Occipital lobe (tissue), 2 donors: Measurements from ENCODE around the gene DISC1. TPM values are rescaled to one million over a fixed set of nuclear protein-coding genes. Genes with fewer than 3 reads are reported as not detected.
"Not testable (repeated sequence)": the region's sequence is repeated elsewhere in the genome, so short reads cannot be mapped to it uniquely, and the experiment has no call there.

ENCODE experiments used
- DNase-seq: peaks from one replicate; lab custom pipeline; 2025; lab: John Stamatoyannopoulos, UW
- total RNA-seq: library from RNA; depleted of rRNA; stranded (reverse); fragments of >200 nt; gene quantifications from one replicate; pipeline ENCODE4 v1.2.3, GENCODE V29; 2014

The DISC1 gene
- total RNA-seq, 1 donor from 2014 or later, result 6.4 TPM

DNA sequence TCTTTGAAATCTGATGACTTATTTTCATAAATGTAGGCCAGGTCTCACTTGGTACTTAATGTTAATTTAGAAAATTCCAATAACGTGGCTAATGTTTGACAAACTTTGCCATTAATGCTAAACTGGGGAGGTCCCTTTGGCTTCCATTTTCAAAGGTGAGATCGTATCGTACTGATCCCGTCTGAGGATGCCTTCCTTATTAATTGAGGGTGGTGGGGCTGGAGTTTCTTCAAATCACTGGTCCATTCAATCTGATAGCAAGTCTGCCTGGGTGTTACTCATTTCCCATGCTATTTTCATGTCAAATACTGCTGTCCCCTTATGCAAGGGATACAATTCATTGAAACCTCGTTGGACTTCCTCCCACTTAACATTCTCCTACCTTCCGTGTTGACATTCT is 327.1 kb downstream of the DISC1 start:
- no peak for DNase-seq

DNA sequence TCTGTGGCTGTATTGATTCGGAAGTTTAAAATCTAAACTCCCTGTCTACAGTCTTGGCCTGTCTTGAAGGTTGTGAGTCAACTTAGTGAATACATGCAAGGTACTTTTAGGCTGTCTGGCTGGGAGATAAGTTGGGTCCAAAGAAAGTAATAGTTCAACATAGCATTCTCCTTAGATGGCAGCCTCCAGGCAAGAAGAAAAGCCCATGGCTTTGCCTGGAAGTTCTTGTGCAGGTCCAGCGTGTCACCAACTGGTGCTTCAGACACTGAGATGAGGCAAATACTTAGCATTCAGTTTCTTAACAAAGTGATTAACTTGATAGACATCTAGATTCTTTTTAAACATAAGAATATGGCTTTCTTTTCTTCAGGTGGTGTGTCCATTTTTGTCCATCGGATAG is 328.2 kb downstream of the DISC1 start:
- no peak for DNase-seq

DNA sequence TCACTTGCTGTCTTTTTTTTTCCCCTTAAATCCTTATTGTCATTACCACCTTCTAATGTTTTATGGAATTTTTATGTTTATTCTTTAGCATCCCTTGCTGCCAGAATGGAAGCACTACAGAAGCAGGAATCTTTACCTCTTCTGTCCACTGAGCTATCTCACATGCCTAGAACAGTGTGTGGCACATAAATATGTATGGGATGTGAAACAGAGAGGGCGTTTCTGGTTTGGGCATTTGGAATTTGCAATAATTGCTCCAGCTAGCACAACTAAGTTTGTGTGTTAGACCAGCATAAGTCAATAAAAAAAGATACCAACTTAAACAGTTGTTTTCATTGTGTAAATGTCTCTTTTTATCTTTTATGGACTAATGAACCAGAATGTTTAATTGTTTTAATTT is 330.8 kb downstream of the DISC1 start:
- DNase-seq, result no peak

DNA sequence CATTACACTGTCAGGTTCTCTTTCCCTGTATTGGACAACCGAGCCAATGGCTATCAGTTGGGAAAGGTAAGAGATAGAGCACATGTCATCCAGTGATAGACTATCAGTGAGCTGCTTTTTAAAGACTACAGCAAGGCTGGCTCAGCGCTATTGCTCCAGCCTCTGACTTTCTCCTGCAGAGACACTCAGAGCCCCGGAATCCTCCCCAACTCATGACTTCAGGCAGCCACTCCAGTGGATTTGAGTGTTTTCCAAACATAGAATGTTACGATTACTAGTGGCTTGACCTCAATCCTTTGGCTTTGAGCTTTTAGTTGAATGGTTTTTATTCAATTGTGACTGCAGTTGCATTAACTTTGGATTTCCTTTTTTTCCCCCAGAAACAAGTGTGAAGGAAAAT is 331.9 kb downstream of the DISC1 start:
- no peak for DNase-seq

DNA sequence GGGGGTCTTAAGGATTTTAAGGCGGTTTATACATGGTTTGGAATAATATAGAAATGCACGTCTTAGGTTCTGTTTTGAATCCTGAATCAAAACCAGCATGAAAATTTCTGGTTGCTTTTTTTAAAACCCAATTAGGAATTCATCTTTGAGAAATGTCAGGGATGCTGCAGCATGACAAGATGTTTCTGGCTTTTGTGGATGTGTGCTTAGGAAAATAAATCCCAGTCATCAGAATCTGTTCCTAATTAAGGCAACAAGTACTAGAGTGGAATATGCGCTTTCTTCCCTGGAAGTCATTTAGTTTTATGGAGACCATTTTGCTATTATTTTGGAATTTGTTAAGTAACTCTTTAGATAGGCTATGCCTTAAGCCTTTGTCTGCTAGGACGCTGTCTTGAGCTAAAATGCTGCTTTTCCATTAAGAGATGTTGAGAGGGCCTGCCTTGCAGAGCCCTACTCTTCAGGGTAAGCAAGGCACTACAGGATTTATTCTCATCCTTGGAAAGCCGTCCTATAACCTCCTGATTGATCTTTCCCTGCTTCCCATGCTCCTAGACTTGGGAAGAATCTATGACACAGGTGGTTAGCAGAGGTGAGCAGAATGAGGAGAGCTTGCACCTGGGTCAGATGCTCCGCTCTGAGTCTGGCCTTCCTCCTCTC is 332.8 kb downstream of the DISC1 start:
- no peak for DNase-seq

DNA sequence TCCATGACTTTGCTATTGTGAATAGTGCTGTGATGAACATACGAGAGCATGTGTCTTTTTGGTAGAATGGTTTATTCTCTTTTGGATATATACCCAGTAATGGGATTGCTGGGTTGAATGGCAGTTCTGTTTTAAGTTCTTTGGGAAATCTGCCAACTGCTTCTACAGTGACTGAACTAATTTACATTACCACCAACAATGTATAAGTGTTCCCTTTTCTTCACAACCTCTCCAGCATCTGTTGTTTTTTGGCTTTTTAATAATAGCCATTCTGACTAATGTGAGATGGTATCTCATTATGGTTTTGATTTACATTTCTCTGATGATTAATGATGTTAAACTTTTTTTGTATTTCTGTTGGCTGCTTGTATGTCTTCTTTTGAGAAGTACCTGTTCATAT is 335.2 kb downstream of the DISC1 start:
- DNase-seq, result not testable (repeated sequence)

DNA sequence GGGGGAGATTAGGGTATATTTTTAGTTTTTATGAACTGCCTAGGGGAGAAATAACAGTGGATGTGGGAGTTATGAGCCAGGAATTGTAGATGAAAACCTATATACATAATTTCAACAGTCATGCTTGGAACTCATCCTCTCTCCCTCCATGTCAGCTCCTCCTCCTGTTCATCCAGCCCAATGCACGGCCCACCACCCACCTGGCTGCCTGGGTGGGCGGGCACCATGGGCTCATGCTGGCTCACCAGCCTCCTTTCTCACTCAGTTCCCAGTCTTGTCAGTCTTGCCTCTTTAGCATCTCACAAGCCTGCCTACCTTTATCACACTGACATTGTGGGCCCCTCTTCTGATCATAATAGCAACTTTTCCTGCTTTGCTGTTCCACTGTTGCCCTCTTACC is 336.0 kb downstream of the DISC1 start:
- no peak for DNase-seq

DNA sequence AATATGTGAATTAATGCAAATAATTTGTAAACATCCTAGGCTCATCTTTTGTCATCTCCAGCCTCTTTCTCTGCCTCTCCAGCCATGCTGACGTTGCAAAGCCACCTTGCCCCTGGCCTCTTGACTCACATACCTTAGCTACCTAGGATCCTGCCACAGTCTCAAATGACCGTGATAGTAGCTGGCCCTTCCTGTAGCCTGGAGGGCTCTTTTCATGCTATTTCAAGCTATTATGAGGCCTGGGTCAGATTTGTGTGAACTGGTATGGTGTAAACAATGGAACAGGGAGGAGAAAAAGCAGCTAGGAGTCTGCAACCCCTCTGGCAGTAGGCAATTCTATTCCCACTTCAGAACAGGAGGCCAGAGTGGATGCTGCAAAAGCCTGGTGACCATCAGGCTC is 337.7 kb downstream of the DISC1 start:
- DNase-seq, result no peak

DNA sequence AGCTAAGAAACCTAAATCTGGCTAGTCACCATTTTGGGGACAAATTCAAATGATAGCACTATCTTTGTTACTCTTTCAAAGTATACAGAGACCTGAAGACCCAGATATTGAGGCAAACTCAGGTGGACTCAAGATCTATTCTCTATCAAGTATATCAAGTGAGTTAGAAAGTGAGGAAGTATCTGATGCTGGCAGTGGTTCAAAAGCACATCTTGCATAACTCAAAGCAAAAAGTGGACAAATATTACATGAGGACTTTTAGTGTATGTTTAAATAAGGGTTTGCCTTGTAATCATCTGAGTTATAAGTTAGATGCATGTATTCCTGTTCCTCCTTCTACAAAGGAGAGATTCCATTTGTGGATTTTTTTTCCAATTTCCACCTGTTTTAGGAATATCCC is 338.4 kb downstream of the DISC1 start:
- DNase-seq, result no peak

DNA sequence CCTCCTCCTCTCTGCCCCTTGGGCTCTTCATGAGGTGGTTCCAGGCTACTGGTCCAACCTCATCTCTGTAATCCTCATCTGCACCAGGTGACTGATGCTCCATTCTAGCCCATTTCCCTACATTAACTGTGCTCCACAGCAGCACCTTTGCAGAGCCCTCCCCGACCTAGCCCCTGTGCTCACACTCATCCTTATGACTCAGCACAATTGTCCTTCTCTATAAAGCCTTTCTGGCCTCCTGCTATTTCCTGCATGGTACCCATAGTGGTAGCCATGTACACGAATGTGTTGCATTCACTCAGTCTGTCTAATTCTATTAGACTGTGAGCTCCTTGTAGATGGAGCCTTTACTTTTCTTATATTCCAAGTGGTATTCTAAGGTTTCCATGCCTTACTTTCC is 339.0 kb downstream of the DISC1 start:
- no peak for DNase-seq

DNA sequence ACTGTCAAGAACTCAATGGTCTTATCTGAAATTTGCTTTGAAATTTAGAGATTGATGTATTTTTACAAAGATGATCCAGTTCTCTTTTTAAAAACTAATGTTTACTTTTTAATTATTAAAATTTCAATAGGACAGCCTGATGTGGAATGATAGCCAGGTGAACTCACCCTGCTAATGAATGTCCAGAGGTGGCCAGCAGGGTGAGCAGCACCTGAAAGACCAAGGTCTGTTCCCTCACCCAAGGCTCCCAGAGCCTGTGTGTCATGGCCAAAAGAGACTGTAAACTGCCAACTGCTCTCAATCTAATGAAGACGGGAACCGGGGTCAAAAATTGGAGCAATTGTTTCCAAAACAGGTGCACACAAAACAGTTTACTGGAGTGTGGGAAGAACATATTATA is 340.4 kb downstream of the DISC1 start:
- no peak for DNase-seq

DNA sequence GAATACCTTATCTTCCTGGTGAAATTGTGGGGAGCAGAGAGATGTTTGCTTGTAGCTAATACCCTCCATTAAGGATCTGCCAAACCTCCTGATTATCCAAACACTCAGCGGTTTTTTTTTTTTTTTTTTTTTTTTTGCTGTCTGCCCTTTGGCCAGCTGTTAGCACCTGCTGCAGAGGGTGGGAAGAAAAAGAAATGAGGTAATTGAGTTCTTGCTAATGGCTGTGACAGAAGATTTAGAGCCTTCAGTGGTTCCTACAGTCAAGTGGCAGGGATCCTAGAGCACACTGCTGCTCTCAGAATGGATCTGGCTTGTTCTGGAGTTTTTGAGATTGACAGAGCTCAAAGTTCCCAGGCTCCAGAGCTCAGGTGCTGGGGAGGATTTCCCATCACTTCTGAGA is 342.5 kb downstream of the DISC1 start:
- no peak for DNase-seq

DNA sequence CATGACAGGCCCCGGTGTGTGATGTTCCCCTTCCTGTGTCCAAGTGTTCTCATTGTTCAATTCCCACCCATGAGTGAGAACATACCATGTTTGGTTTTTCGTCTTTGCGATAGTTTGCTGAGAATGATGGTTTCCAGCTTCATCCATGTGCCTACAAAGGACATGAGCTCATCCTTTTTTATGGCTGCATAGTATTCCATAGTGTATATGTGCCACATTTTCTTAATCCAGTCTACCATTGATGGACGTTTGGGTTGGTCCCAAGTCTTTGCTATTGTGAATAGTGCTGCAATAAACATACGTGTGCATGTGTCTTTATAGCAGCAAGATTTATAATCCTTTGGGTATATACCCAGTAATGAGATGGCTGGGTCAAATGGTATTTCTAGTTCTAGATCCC is 343.2 kb downstream of the DISC1 start:
- DNase-seq, result not testable (repeated sequence)

DNA sequence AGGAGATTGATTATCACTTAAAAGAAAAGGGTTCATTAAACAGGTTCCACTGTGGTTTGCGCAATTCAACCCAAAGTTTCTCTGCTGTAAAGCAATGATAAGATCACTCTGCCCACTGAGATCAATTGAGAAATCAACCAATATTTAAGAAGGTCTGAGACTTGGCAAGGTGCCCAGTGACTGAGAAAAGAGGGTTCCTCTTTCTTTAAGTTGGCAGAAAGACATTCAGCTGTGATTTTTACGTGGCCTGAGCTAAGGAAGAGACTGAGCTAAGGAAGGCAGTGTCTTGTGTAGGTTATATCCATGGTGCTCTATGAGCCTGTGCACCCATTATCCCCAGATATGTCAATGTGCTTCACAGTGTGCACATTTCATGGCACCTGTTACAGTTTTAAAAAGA is 344.1 kb downstream of the DISC1 start:
- DNase-seq, result no peak

DNA sequence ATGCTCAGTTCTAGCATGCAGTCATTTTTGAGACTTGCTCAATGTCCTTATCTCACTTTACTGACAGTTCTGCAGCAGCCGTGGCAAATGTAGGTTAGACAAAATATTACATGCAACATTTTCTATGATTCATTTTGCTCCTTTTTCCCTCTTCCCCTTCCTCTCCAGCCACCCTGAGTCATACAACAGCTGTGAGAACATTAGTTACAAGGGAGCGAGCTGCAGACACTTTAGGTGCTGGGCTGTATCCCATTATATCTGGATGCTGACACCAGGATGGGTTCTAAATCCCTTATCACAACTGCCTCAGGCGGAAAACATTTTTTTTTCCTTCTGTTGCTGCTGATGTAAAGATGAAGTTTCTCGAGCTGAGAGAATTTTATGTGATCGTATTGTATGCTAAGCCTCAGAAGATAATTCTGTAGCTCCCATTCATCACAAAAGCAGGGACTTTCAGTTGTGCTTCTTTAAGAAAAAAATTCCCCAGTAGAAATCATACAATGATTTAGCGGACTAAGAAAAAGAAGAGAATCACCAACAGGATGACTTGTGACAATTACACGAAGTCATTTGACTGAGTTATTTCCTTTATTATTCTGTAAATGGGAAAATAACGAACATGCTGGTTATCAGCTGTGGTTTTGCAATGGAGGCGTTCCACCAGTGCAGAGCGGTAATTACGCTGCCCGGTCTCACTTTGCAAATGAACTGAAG is 345.0 kb downstream of the DISC1 start:
- no peak for DNase-seq

DNA sequence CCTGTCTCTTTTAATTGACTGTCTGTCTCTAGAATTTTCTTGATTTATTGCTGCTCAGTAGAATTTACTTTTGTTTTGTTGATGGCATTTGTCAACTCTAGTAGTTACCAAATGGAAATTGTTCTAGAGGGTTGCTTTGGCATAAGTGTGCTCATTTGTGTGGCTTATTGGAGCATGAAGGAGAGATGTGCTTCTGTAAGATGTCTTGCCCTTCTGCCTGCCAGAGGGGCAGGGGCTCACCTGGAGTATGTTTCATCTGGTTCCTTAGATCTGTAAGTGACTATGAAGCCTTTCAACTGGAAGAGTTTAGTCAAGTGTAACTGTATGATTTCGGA is 345.5 kb downstream of the DISC1 start:
- no peak for DNase-seq

DNA sequence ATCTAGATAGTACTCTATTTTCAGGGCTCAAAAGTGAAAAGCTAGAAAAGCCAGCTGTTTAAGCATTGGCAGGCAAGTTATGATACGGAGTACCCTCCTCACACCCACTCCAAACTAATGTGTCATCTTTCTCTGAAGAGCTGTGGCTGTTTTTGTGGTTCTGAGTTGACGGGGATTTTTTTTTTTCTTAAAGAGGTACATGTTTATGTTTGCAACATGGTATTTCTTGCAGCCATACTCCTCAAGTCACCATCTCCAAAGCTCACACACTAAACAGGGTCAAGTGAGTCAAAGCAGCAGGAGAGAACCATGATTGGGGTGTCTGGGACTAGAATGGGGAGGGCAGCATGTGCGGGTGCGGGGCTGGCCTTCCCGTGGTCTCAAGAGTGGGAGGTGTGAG is 347.2 kb downstream of the DISC1 start:
- DNase-seq, result no peak

DNA sequence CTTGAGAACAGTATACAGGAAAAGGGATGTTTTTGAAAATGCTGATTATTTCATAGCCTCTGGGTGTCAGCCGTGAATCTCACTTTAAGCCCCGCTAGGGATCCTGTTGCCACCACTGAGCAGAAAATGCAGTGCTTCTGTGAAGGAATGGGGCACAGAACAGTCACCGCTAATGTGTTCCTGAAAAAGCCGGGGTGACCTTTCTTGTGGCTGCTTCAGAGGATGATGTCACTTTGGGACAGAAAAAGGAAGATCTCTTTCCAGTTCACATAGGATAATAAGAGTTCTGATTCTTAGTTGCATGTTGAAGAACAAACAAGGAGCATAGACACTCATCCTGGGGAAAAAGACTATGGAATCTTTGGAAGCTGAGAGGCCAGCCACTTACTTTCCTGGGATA is 349.6 kb downstream of the DISC1 start:
- no peak for DNase-seq

DNA sequence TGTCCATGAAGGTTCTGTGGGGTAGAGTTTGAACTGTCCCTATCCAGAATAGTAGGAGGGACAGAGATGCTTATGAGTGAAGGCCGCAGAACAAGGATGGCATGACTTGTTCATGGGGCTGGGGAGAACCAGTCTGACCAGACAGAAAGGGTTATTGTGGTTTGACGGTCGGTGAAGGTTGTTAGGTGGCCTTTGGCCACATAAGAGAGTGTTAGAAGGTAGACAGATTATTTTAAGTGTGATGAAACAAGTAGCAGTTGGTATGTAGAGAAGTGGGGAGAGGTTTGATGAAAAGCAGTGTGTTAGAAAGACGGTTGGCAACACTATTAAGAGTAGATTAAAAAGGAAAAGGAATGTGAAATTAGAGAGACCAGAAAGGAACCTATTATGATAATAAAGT is 355.1 kb downstream of the DISC1 start:
- no peak for DNase-seq

DNA sequence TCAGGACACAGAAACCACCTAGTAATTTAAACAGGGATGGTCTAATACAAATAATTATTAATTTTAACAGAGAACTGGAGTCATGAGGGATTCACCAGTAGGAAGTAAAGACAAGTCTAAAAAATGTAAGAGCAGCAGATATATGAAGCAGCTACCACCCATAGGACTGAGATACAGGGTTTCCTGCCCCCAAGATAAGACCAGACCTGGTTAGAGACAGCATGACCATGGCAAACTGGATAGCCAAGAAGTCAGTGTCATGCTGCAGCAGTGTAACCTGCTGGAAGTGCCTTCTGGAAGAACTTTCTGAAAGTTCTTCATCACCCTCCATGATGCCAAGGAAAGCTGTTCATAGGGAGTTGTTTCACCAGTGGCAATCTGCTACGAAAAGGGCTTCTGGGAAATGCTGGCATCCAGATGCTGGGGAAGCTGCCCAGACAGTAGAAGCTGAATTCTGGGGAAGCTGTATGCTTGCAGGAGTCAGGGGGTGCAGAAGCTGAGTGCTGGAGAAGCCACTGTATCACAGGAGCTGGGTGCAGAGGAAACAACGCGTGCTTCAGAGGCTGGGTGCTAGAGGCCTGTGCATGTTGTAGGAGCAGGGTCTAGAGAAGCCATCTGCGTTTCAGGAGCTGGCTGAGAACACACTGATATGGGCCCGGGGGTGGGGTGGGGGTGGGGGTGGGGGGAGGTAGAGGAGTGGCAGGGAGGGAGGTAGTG is 356.4 kb downstream of the DISC1 start:
- no peak for DNase-seq

DNA sequence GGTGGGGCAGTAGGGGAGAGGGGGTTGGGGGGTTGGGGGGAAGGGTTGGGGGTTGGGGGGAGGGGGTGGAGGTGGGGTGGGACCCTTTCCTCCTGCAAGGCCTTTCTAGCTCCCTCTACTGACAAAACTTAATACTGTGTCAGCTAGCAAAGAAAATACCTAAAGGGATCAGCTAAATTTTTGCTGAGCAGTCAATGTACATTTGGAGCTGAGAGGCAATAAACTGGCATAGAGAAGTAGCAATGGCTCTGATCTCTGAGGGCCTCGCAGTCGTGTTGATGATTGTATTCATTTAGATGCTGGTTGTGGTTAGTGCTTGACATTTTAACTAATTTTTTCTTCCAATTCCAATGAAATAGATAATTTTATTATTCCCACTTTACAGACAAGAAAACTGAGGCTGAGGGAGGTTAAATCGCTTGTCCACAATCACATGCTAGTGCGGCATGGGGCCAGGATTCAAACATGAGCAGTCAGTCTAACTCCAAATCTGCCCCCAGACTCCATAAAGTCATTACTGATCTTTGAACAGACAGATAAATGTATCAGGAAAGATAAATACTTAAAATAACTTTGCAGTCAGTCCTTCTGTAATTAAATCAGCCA is 357.1 kb downstream of the DISC1 start:
- no peak for DNase-seq

DNA sequence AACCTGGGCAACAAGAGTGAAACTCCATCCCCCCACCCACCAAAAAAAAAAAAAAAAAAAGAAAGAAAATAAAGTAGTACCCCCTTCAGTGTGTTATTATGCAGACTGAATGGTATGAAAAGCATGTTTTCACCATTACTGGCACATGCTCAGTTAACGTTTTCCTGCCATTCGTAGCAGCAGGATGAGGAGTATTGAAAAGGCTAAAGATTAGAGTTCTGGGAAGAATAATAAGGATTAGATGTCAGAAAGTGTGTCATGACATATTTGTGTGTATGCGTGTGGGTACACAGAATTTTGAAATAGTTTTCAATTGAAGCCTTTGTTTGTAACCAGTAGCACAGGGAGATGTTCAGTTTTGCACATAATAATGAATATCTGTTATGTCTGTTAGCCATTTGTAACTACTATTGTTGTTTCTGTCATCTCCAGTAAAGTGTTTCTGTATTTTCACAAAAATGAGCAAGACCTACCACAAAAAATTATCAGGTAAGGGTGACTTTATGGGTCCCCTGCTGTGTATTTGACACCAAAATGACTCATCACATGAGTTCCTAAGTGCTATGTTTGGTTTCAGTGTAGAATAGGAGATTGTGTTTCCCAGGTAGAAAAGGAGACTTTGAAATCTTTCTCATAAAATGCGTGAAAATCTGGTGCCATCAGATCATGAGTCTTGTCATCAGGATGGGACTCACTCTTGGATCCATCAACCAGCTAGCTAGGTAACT is 358.9 kb downstream of the DISC1 start:
- DNase-seq, result no peak
